Upper lobe of left lung (tissue), 4 donors: ENCODE results near the gene DLEU7.

Experiments
- CTCF ChIP-seq, 6 experiments: fragments of 450-650 bp in 4 of 6; fragments of 200-600 bp in 2 of 6; sonication (generic) in 2 of 6; IDR thresholded peaks; one replicate each; pipeline ENCODE4 v1.5.1; 2016 to 2019; ENCODE audit warnings: antibody characterized with exemption in 6 of 6
- POLR2A ChIP-seq, 4 donors: fragments of 450-650 bp; IDR thresholded peaks; one replicate each; pipeline ENCODE4 v1.5.1; 2016 to 2017; ENCODE audit warnings: antibody characterized with exemption in 4 of 4, mild to moderate bottlenecking in 2 of 4

DNA sequence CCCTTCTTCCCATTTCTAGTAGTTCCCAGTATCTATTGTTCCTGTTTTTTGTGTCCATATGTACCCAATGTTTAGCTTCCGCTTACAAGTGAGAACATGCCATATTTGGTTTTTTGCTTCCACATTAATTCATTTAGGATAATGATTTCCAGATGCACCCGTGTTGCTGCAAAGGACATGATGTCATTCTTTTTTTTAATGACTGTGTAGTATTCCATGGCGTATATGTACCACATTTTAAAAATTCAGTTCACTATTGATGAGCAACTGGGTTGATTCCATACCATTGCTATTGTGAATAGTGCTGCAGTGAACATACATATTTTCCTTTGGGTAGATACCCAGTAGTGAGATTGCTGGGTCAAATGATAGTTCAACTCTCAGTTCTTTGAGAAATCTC is 50.5 kb downstream of the DLEU7 start:
- TF ChIP-seq POLR2A (IDR thresholded peaks at IDR 0.05): no peak
- TF ChIP-seq CTCF (IDR thresholded peaks at IDR 0.05): no peak
